Measurements from ENCODE around the gene QSOX1.

The QSOX1 gene

GRCh38 chr1:180175806-180176205 is 21.1 kb downstream of the QSOX1 start:
- TF ChIP-seq CTCF (IDR thresholded peaks at IDR 0.05; ENCODE audit: insufficient read depth, low read length, missing control alignments): no peak
- no peak overlapping the region for H3K4me3 ChIP-seq (ENCODE audit: low read depth, low read length)
- POLR2A ChIA-PET: no interaction called here
- CTCF ChIA-PET: interaction anchor here (1.1 to 6.2 kb wide), 6 partner anchors 8 to 308 kb away, joined by 3 to 138 read pairs (median 5); no protein-coding TSS in a partner anchor
- no peak for DNase-seq (ENCODE audit: low read depth, low spot score)

- CTCF ChIA-PET: interaction anchor here (0.7 to 8.1 kb wide), 10 partner anchors 8 to 367 kb away, joined by 3 to 145 read pairs (median 14); partner anchors contain the start of gene TOR1AIP2
- H3K4me3 ChIP-seq (ENCODE audit: low read depth, low read length): no peak overlapping the region
- TF ChIP-seq CTCF (IDR thresholded peaks at IDR 0.05; ENCODE audit: insufficient read depth, low read length, missing control alignments): no peak
- POLR2A ChIA-PET: no interaction called here
- no peak for DNase-seq (ENCODE audit: low read depth, low spot score)
Measured at GRCh38 chr1:180176965-180177364, 22.3 kb downstream of the QSOX1 start.

- no peak for DNase-seq (ENCODE audit: low read depth, low spot score)
- TF ChIP-seq CTCF (IDR thresholded peaks at IDR 0.05; ENCODE audit: insufficient read depth, low read length, missing control alignments): no peak
- H3K4me3 ChIP-seq (ENCODE audit: low read depth, low read length): no peak overlapping the region
- ChIA-PET CTCF (interaction anchor here (1.0 to 8.1 kb wide), 12 partner anchors 11 to 368 kb away, joined by 3 to 145 read pairs (median 8); partner anchors contain the start of gene TOR1AIP2), POLR2A (no interaction called here)
Measured at GRCh38 chr1:180177931-180178330, 23.3 kb downstream of the QSOX1 start.

GRCh38 chr1:180178511-180179161 is 24.0 kb downstream of the QSOX1 start:
- POLR2A ChIA-PET: interaction anchor here (1.0 to 1.1 kb wide), 2 partner anchors 10 to 311 kb away, joined by 3 read pairs; no protein-coding TSS in a partner anchor
- CTCF ChIA-PET: interaction anchor here (0.6 to 8.1 kb wide), 56 partner anchors 11 to 473 kb away, joined by 3 to 145 read pairs (median 4); partner anchors contain the start of gene TOR1AIP2
- DNase-seq (ENCODE audit: low read depth, low spot score): no peak
- peak; percentile 94 for TF ChIP-seq CTCF (IDR thresholded peaks at IDR 0.05; ENCODE audit: insufficient read depth, low read length, missing control alignments)
- H3K4me3 ChIP-seq (ENCODE audit: low read depth, low read length): no peak overlapping the region

- CTCF ChIA-PET: interaction anchor here (0.6 to 8.1 kb wide), 56 partner anchors 10 to 473 kb away, joined by 3 to 145 read pairs (median 4); partner anchors contain the start of gene TOR1AIP2
- no peak for DNase-seq (ENCODE audit: low read depth, low spot score)
- no peak for TF ChIP-seq CTCF (IDR thresholded peaks at IDR 0.05; ENCODE audit: insufficient read depth, low read length, missing control alignments)
- no peak overlapping the region for H3K4me3 ChIP-seq (ENCODE audit: low read depth, low read length)
- POLR2A ChIA-PET: interaction anchor here (1.0 to 1.1 kb wide), 2 partner anchors 10 to 312 kb away, joined by 3 read pairs; no protein-coding TSS in a partner anchor
Measured at GRCh38 chr1:180179162-180179957, 24.7 kb downstream of the QSOX1 start.

- TF ChIP-seq CTCF (IDR thresholded peaks at IDR 0.05; ENCODE audit: insufficient read depth, low read length, missing control alignments): peak; percentile 9
- H3K4me3 ChIP-seq (ENCODE audit: low read depth, low read length): no peak overlapping the region
- DNase-seq (ENCODE audit: low read depth, low spot score): no peak
- ChIA-PET CTCF (interaction anchor here (0.6 to 8.1 kb wide), 25 partner anchors 8 to 526 kb away, joined by 3 to 145 read pairs (median 5); no protein-coding TSS in a partner anchor), POLR2A (no interaction called here)
Measured at GRCh38 chr1:180181048-180181447, 26.4 kb downstream of the QSOX1 start.
